Activated CD8-positive, alpha-beta T cell treated with anti-CD3 and anti-CD28 coated beads for 36 hours (primary cell): ENCODE data around the gene FCMR. TPM values are rescaled to one million over a fixed set of nuclear protein-coding genes. Genes with fewer than 3 reads are reported as not detected.

Source experiments
- ATAC-seq: fragments of 200-7000 bp; cut with Tn5 transposase; one replicate; pipeline ENCODE4 v1.10.0; 2021; ENCODE audit warnings: mild to moderate bottlenecking, moderate library complexity
- CTCF ChIA-PET: fragments of 350-600 bp; sonication (Branson Sonifier 250); formaldehyde crosslinking; loops from one replicate; lab custom pipeline; 2021; ENCODE audit warnings: antibody characterized with exemption; lab: Charles Lee
- POLR2A ChIA-PET: fragments of 350-600 bp; sonication (Branson Sonifier 250); formaldehyde crosslinking; loops from one replicate; lab custom pipeline; 2021; ENCODE audit warnings: antibody characterized with exemption; lab: Charles Lee
- DNase-seq: peaks from one replicate; pipeline ENCODE4 v3.0.0-alpha.2; 2020
- H3K27ac Mint-ChIP-seq: one replicate; pipeline ENCODE4 v1.8.0; 2021; ENCODE audit warnings: mild to moderate bottlenecking, mixed read lengths
- H3K27me3 Mint-ChIP-seq: one replicate; pipeline ENCODE4 v1.8.0; 2021; ENCODE audit warnings: mixed read lengths
- H3K36me3 Mint-ChIP-seq: one replicate; pipeline ENCODE4 v1.8.0; 2021; ENCODE audit warnings: low read depth, mixed read lengths
- H3K4me1 Mint-ChIP-seq: one replicate; pipeline ENCODE4 v1.8.0; 2021; ENCODE audit warnings: low read depth, mixed read lengths
- H3K4me3 Mint-ChIP-seq: one replicate; pipeline ENCODE4 v1.8.0; 2021; ENCODE audit warnings: mild to moderate bottlenecking, moderate library complexity, mixed read lengths
- H3K9me3 Mint-ChIP-seq: one replicate; pipeline ENCODE4 v1.8.0; 2021; ENCODE audit warnings: mixed read lengths
- intact Hi-C: fragments of 100-400 bp; cut with micrococcal nuclease; formaldehyde crosslinking; loops from one replicate; pipeline ENCODE4 v1.10.0; 2022
- total RNA-seq, 2 experiments: library from RNA; stranded (reverse); gene quantifications; one replicate each; pipeline ENCODE4 v1.2.3, GENCODE V29; 2021
- TF ChIP-seq, protein P1 (sequence below): fragments of 200-600 bp; IDR thresholded peaks from one replicate; pipeline ENCODE4 v1.8.0; 2022; ENCODE audit warnings: antibody characterized with exemption, mild to moderate bottlenecking

FCMR gene
- total RNA-seq, 2 experiments from 2014 or later, result 49.4 to 51.7 TPM

DNA sequence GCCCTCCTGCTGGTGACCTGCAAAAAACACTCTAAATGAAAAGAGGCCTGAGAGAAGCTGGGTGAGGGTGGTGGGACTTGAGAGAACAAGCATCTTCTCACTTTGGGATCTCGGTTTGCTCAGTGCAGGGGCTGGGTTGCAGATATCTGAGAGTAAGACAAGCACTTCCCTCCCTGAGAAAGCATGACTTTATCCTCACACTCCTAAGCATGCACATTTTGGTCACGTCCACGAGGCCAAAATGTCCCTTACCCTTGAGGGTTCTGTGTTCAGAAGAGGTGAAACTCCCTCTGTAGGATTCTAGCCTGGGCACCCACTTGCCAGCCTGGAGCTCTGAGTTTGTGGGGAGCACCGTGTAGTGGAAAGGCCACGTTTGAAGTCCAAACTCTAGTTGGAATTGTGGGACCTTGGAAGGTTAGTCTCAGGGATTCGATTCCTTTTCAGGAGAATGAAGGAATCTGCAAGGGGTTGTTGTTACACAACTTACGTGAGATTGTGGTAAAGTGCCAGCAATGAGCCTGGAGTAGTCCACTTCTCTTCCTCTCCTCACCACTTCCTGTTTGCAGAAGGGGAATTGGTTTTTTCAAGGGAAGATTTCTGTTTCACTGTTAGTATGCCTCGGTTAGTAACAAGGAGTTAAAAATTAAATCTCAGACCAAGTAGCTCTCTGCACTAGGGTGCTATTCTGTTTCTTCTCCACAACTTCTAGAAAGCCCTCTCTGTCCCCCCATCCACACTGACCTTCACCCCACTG lies 45.5 kb upstream of the FCMR start:
- Mint-ChIP-seq H3K4me3 (no peak overlapping the region), H3K9me3 (no peaks in the 10 kb centered on the region), H3K27me3 (peaks cover 6% of the 10 kb centered on the region), H3K36me3 (no peaks in the 10 kb centered on the region), H3K27ac (peak overlapping the region; percentile 11), H3K4me1 (peaks cover 31% of the 10 kb centered on the region)
- TF ChIP-seq, protein P1, sequence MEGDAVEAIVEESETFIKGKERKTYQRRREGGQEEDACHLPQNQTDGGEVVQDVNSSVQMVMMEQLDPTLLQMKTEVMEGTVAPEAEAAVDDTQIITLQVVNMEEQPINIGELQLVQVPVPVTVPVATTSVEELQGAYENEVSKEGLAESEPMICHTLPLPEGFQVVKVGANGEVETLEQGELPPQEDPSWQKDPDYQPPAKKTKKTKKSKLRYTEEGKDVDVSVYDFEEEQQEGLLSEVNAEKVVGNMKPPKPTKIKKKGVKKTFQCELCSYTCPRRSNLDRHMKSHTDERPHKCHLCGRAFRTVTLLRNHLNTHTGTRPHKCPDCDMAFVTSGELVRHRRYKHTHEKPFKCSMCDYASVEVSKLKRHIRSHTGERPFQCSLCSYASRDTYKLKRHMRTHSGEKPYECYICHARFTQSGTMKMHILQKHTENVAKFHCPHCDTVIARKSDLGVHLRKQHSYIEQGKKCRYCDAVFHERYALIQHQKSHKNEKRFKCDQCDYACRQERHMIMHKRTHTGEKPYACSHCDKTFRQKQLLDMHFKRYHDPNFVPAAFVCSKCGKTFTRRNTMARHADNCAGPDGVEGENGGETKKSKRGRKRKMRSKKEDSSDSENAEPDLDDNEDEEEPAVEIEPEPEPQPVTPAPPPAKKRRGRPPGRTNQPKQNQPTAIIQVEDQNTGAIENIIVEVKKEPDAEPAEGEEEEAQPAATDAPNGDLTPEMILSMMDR, result no peak
- ATAC-seq (no peak), DNase-seq (no peak)
- CTCF ChIA-PET, result interaction anchor here (0.8 to 3.5 kb wide), 5 partner anchors 15 to 162 kb away, joined by 3 to 15 read pairs (median 3); no protein-coding TSS in a partner anchor
- intact Hi-C loops, result no loop called here
- POLR2A ChIA-PET, result interaction anchor here (1.6 kb wide), 1 partner anchor 13 kb away, joined by 5 read pairs; no protein-coding TSS in a partner anchor

DNA sequence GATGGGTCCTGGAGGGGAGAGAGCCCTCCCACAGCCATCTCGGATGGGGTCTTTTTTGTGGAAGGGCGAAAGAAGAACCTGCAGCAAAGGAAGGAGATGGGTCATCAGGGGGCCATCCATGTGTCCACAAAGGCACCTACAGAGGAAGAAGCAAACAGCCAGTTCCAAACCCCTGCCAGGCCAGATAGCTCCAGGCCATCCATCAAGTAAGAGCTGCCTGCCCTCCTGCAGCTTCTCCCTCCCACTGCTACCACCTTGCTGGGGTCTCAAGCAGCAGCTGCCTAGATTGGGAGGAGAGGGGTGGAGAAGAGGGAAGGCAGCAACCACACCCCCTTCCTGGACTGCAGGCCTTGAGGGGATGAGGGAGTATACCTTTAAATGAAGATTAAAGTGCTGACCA lies 44.0 kb upstream of the FCMR start:
- no peak overlapping the region for H3K27ac Mint-ChIP-seq
- ATAC-seq, result no peak
- DNase-seq, result no peak
- H3K27me3 Mint-ChIP-seq, result peaks cover 4% of the 10 kb centered on the region
- peaks cover 35% of the 10 kb centered on the region for H3K4me1 Mint-ChIP-seq
- CTCF ChIA-PET, result interaction anchor here (1.0 to 2.8 kb wide), 3 partner anchors 8 to 34 kb away, joined by 3 to 15 read pairs (median 5); no protein-coding TSS in a partner anchor
- H3K36me3 Mint-ChIP-seq, result no peaks in the 10 kb centered on the region
- POLR2A ChIA-PET, result no interaction called here
- TF ChIP-seq, protein P1, result no peak
- H3K9me3 Mint-ChIP-seq, result no peaks in the 10 kb centered on the region
- intact Hi-C loops, result no loop called here
- H3K4me3 Mint-ChIP-seq, result no peak overlapping the region

DNA sequence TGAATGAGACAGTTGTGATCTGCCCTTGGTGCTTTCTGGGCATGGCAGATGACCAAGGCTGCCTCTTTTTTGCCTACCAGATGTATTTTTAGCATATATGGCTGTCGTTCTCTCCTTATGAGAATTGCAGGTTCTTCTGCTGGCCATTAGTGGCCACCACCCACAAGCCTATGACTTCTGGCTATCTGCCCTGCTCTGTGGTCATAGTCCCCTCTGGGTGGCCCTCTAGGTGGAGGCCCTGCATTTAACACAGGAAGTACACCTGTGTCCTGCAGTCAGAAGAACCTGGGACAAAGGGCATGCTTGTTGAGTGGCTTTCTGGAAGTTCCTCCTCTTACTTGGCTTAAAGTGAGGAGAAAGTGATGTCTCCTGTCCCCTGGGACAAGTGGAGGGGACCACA lies 42.0 kb upstream of the FCMR start:
- Mint-ChIP-seq H3K27ac (no peak overlapping the region), H3K9me3 (no peaks in the 10 kb centered on the region), H3K4me3 (no peak overlapping the region), H3K4me1 (peaks cover 35% of the 10 kb centered on the region), H3K27me3 (no peaks in the 10 kb centered on the region), H3K36me3 (no peaks in the 10 kb centered on the region)
- no peak for DNase-seq
- ChIA-PET POLR2A (no interaction called here), CTCF (interaction anchor here (0.9 to 1.4 kb wide), 4 partner anchors 12 to 98 kb away, joined by 3 to 4 read pairs (median 3); partner anchors contain the start of gene IL20)
- no peak for ATAC-seq
- TF ChIP-seq, protein P1, result no peak
- intact Hi-C loops, result no loop called here

DNA sequence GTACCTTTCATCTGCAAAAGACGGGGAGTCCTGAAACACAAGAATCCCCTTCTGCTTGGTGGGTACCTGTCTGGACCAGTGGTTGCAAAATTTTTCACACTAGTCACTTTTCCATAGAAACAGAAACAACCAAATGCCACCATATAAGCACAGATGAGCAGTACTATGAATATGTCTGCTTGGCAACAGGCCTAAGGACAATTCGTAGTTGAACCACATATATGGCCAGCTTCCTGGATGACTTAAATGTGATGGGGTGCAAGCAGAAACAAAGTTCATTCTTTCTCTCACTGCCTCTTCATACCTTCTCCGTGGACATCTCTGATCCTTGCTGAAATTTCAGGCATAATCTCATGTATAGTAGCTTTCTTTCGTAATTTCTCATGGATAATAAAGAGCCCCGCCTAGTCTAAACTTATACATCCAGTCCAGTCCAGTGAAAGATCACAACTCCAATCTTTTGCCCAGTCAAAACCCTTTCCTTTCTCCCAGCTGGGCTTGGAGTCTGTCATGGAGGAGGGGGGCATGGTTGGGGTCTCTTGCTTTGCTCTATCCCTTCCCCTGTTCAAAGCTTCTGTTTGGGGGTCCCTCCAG lies 41.5 kb upstream of the FCMR start:
- no peak for ATAC-seq

More for the DNA sequence above, 41.5 kb upstream of the FCMR start:
- intact Hi-C loops, result no loop called here
- no peak for DNase-seq
- Mint-ChIP-seq H3K4me1 (peaks cover 32% of the 10 kb centered on the region), H3K9me3 (no peaks in the 10 kb centered on the region), H3K27me3 (no peaks in the 10 kb centered on the region), H3K27ac (no peak overlapping the region), H3K4me3 (no peak overlapping the region), H3K36me3 (no peaks in the 10 kb centered on the region)
- ChIA-PET POLR2A (no interaction called here), CTCF (interaction anchor here (1.1 to 1.4 kb wide), 3 partner anchors 11 to 98 kb away, joined by 3 to 4 read pairs (median 3); partner anchors contain the start of gene IL20)
- TF ChIP-seq, protein P1, result no peak
